Activated CD4-positive, alpha-beta T cell treated with anti-CD3 and anti-CD28 coated beads for 4 hours (primary cell): ENCODE results near the gene BRSK1.

Source experiments
- DNase-seq, 2 donors: peaks; one replicate each; pipeline ENCODE4 v3.0.0-alpha.2; 2020

The BRSK1 gene

DNA sequence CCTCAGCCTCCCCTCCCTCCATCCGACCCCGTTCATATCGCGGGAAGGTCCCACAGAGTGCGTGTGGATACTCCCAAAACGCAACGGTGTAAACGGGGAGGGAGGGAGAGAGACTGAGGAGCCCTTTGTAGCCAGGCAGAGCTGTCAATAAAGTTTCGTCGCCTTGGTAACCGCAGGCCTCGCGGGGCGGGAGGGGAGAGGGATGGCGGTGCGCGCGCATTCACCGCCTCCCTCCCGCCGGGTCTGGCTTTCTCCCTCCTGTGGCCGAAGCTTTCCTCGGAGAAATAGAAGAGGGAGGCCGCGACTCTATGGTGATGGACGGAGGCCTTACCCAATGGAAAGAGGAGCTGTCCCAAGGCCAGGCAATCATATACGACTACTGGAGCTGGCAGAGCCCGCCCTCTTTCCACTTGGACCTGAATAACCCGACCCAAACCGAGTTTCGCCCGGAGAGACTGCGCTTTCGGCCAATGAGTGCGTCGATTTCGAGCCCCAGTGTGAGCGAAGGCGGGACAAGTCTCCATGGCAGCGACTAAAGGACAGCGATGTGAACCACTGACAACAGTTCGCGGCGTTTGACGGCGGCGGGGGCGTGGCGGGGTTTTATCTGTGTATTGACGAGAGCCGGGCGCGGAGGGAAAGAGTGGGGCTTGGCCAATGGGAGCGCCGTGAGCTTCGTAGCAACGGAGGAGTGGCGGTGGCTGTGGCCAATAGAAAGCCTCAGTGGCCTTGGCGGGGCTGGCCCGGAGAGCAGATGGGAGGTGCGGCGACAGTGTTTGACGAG, 55.5 kb downstream of the BRSK1 start, which contains the start of gene KMT5C:
KMT5C (plus strand) TSS at position 772 of the 784 bp plus-strand sequence. CDS start 2,061 bp downstream, outside the sequence.
- peak; percentile 100 for DNase-seq

DNA sequence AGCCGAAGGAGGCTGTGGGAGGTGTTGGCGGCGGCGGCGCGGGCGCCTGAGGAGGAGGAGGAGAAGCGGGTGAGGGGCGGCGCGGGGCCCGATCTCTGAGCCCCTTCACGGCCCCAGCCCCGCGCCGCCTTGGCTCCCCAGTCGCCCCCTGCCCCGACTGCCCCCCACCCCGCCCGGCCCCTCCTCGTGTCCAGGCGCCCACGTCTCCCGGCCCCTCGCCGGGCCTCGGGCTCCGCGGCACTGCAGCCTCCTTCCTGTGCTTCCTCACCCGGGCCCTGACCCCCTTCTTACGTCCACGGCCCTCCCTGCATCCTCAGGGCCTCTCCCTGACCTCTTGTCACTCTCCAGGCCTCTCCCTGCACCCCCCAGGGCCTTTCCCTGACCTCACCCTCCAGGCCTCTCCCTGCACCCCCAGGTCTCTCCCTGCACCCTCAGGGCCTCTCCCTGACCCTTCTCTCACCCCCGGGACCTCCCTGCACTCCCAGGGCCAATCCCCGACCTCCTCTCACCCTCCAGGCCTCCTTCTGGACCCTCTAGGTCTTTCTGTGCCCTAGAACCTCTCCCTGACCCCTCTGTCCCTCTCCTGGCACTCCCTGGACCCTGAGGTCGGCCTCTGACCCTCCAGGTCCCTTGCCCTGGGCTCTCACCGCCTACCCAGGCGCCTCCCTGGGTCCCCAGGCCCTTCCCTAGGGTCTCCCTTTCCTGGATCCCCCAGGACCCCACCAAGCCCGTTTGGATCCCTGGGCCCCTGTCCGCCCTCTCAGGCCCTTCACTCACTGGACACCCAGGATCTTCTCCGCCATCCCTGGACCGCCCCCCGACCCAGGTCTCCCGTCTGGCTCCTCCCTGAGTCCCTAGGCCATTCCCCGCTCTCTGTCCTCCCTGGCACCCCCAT, 56.3 kb downstream of the BRSK1 start:
- DNase-seq: no peak

DNA sequence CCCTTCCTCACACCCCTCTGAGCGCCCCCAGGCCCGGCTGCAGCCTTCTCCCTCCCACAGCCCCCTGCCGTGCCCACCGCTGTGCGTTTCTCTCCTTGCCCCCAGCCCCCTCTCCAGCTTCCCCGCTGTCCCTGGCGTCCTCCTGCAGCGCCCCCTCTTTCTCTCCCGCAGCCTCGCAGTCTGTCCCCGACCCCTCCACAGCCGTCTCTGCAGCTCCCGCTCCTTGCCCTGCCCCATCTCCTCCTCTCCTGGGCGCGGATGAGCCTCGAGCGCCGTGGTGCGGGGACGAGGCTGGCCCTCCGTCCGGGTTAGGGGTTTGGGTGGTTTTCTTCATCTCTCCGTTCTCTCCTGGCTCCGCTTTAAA, 57.0 kb downstream of the BRSK1 start:
- DNase-seq: no peak

GRCh38 chr19:55341171-55341588, 57.4 kb downstream of the BRSK1 start:
- peak; percentile 42 to 54 for DNase-seq

- DNase-seq: no peak
Observed at GRCh38 chr19:55341595-55342531, 58.1 kb downstream of the BRSK1 start.

DNA sequence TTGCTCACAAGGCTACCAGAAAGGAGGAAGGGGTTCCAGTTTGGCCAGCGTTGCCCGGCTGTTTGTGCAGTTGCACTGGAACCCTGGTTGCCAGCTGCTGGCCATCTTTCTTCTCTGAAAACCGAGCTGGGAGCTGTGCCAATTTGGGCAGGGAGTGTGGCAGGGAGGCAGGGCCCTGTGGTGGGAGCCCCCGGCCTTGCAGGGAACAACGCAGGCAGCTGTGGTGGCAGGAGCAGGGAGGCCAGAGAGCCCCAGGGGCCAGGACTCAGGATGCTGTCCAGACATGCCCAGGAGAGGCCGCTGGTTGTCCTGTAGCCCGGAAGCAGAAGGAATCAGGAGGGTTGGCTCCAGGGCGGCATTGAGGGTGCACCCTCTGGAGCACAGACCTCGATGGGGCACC, 60.6 kb downstream of the BRSK1 start:
- DNase-seq: no peak

DNA sequence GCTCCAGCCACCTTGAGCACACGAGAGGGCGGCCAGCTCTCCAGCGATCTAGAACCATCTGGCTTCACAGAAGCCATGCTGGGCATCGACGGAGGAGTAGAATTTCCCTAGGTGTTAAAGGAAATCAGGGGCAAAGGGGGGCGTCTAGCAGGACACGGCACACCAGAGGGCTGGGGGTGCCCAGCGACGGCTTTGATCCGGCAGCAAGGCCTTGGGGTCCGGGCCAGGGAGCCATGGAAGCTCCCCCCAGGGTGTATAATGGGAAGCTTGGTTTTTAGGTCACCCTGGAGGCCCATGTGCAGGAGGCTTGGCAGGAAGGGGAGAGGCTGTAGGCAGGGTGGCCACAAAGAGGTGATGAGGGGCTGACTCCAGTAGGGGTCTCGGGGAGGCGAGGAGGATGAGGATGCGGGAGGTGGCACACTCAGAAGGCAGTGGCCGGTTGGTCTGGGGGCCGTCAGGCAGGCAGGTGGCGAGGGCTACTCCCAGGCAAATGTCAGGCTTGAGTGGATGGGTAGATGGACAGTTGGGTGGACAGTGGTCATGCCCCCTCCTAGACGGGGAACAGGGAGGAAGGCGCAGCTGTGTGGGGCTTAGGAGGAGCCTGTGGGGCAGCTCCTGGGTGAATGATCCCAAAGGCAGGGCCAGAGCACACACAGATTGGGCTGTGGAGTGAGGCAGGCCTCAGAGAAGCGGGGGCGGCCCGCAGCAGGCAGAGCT, 61.5 kb downstream of the BRSK1 start:
- DNase-seq: no peak

DNA sequence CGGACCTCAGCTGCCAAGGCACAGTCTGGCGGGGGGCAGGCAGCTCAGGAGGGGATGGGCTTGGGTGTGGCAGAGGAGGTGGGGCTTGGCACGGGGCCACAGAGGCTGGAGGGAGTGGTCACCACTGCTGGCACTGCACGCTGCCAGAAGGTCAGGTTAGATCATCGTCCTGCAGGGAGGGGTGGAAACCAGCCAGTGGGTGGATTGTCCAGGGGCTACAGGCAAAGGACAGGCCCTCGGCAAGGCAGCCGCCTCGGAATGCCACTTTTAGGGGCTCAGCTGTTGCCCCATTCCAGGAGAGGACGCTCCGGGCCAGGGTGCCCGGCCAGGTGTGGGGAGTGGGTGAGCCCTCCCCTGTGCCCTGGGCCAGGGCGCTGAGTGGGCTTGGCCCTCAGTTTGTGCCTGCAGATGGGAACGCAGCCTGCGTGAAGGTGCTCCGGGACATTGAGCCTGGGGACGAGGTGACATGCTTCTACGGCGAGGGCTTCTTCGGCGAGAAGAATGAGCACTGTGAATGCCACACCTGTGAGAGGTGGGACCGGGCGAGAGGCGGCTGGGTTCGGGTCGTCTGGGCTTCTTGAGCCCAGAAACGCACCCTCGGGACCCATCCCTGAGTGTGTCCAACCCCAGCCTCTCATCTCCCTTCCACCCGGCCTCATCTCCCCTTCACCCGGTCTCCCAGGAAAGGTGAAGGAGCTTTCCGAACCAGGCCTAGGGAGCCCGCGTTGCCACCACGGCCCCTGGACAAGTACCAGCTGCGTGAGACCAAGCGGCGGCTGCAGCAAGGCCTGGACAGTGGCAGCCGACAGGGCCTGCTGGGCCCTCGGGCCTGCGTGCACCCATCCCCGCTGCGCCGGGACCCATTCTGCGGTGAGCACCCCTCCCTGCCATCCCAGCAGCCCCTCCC, 62.3 kb downstream of the BRSK1 start:
- no peak for DNase-seq

DNA sequence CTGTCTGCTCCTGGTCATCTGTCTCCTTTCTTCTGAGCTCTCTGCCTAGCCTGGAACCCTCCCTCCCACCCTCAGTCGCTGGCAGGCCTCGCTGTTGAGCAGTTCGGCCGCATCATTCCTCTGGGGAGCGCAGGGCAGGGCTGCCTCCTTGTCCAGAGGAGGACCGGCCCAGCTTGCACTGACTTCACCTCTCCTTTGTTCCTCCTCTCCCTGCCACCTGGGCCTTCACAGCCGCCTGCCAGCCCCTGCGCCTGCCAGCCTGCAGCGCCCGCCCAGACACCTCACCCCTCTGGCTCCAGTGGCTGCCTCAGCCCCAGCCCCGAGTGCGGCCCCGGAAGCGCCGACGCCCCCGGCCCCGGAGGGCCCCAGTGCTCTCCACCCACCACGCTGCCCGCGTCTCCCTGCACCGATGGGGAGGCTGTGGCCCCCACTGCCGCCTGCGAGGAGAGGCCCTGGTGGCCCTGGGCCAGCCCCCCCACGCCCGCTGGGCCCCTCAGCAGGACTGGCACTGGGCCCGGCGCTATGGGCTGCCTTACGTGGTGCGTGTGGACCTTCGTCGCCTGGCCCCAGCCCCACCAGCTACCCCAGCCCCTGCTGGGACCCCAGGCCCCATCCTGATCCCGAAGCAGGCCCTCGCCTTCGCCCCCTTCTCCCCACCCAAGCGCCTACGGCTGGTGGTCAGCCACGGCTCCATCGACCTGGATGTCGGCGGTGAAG, 63.1 kb downstream of the BRSK1 start:
- DNase-seq: no peak

DNA sequence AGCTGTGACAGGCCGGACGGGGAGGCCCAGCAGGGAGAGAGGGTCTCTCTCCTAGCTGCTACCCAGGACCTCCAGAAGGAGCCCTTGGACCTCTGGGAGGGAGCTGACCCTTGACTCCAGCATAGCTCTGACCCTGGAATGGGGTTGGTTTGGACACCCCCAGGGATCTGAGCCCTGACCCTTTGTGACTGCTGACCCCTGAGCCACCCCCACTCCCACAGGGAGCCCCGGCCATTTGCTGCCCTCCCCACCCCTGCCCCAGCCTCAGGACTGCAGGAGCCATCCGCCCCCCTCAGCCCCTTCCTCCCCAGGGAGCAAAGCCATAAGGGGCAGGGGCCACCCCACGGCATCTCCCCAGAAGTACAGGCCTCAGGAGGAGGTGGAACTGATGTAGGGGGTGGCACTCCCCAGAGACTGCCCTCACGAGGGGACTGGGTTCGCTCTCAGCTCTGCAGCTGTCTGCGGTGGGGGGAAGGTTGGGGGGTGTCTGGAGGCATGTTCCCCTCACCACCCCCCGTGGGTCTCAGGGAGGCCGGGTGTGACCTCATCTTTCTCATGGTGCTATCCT, 63.7 kb downstream of the BRSK1 start:
- DNase-seq: no peak

- no peak for DNase-seq
Observed at GRCh38 chr19:55348317-55349034, 64.7 kb downstream of the BRSK1 start.

DNA sequence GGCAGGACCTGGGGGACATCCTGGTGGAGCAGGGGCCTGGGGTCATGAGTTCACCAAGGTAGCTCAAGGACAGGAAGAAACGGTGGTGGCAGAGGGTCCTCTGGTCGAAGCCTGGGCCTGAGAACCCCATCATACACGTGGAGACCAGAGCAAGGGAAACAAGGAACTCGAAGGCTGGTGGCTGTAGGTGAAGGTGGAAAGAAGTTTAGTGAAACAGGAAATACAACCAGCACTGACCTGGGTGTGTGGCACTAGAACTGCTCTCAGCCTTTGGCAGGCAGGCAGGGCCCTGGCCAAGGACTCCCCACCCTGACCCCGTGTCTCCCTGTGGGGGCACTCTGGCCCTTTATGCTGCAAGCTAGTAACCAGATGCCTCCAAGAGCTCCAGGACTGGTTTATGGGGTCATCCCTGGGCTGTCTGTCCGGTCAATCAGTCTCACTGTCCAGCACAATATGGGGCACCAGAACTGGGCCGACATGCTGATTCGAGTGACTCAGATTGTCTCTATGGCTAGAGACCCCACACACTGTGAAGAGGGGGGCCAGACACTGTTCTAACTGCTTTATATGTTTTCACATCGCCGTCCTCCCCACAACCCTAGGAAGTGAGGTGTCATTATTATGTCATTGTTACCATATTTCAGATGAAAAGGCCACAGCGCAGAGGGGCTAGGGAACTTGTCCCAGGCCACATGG, 67.0 kb downstream of the BRSK1 start:
- DNase-seq: no peak

DNA sequence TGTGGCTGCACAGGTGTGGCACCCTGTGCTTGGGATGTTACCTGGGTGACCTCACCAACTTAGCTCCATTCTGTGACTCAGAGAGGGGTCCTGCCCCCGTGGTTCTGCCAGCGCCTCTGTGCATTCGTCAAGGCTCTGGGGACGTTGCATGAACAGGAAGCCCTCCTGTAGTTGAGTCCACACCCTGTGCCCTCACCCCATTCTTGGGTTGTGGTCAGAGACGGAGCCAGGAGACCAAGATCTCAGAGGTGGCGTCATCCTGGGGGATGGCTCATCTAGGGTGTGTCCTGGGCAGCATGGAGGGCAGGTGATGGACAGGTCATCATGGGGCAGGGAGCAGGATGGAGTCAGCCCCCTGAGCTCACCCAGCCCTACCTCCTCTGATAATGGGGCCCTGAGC, 68.2 kb downstream of the BRSK1 start:
- DNase-seq: no peak

GRCh38 chr19:55352549-55353145, 68.8 kb downstream of the BRSK1 start:
- DNase-seq: no peak

- no peak for DNase-seq
Observed at GRCh38 chr19:55353356-55353802, 69.6 kb downstream of the BRSK1 start.

DNA sequence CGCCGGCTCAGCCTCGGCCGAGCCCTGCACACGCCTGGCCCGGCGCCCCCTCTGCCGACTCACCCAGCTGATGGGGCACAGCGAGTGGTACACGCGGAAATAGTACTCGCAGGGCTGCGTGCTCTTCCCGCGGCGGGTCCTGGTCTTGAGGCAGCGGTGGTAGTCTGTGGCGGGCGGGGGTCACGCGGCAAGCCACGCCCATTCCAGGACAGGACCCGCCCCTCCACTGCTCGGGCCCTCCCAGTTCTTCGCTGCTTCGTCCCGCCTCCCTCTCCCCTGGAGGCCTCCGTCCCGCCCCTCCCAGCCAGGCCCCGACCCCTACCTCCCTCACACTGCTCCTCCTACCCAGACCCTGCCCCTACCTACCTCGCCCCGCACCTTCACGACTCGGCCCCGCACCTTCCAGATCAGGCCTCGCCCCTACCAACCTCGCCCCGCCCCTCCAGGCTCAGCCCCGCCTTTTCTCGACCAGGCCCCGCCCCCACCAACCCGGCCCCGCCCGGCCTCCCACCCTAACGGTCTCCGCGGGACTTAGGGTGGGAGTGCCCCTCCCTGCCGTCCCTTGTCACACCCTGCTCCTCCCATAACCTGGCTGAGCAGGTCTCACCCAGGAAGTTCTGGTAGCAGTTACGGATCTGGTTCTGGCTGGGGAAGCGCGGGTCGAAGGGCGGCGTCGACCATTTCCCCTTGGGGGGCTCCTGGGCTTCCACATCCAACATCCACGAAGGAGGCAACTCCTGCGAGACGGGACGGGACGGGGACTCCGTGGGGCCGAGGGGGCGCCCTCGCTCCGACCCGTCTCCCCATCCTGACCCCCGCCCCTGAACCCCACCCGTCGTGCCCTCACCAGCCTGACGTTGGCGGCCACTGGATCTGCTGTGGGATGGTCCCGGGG, 70.3 kb downstream of the BRSK1 start:
- DNase-seq: peak; percentile 49 to 67

GRCh38 chr19:55354698-55355212, 71.0 kb downstream of the BRSK1 start, which contains the start of gene COX6B2:
Gene COX6B2 (minus strand): TSS chr19:55354719. CDS start chr19:55354521, 198 bp downstream.
- DNase-seq: no peak
